ENCODE data around the gene CLCA1. TPM values are rescaled to one million over a fixed set of nuclear protein-coding genes. Genes with fewer than 3 reads are reported as not detected.

Gene CLCA1
- total RNA-seq, 1 experiment from 2014 or later: not detected

DNA sequence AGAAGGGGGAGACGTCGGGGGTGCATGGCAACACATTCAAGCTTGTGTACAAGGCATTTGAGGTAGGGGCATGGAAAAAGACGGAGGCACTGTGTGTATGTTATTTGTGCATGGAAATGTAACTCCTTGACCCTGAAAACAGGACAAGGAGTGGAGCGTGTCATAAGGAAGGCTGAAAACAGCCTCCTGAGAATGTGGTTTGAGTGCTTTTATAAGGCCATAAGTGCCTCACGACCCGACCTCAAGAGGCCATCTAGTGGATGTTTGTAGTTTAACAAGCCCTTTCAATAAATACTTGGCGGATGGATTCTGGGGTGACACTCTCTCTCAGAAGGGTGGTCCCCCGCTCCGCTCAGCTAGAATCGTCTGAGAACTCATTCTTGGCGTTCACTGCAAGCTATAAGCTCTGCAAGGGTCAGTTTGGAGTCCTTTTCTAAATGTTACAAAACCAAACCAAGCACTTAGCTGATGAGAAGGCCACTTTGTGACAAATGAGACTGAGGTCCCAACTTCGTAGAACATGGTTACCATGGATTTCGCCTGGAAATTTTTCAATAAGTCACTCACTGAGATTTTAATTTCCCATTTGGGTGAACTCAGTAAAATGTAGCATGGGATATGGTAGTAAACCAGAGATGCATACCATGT, 39.3 kb downstream of the CLCA1 start:
- Histone ChIP-seq H2AFZ (ENCODE audit: low read length) (peak overlapping the region; percentile 78), H3K9me2 (replicated peaks; ENCODE audit: low read length) (no peaks in the 10 kb centered on the region), H3F3A (ENCODE audit: low read length, unreplicated experiment) (no peaks in the 10 kb centered on the region), H3K4me1 (ENCODE audit: insufficient read depth, low read length) (peaks cover 16% of the 10 kb centered on the region), H3K9me3 (ENCODE audit: low read length) (no peaks in the 10 kb centered on the region), H3K9ac (ENCODE audit: low read length) (no peak overlapping the region), H4K20me1 (ENCODE audit: low read length) (no peaks in the 10 kb centered on the region), H3K36me3 (ENCODE audit: low read depth, low read length) (no peaks in the 10 kb centered on the region), H3K4me2 (ENCODE audit: low read length) (peak overlapping the region; percentile 72), H3K27me3 (ENCODE audit: low read length) (no peaks in the 10 kb centered on the region), H3K4me3 (ENCODE audit: low read length) (peak overlapping the region; percentile 33; the same call in 1 of the 2 replicates), H3K27ac (ENCODE audit: low read length) (no peak overlapping the region), H3K79me2 (ENCODE audit: low read length) (no peaks in the 10 kb centered on the region)
- peak; percentile 50 for DNase-seq
- BruUV-seq (replicated peaks): no TSS peak
- ChIA-PET POLR2A (ENCODE audit: unreplicated experiment) (no interaction called here), CTCF (no interaction called here)
- intact Hi-C loops (cut with micrococcal nuclease): loop anchor here (1.0 to 10.0 kb wide), 2 partner anchors 128 to 177 kb away; no protein-coding TSS in a partner anchor
- TF ChIP-seq, protein P1, sequence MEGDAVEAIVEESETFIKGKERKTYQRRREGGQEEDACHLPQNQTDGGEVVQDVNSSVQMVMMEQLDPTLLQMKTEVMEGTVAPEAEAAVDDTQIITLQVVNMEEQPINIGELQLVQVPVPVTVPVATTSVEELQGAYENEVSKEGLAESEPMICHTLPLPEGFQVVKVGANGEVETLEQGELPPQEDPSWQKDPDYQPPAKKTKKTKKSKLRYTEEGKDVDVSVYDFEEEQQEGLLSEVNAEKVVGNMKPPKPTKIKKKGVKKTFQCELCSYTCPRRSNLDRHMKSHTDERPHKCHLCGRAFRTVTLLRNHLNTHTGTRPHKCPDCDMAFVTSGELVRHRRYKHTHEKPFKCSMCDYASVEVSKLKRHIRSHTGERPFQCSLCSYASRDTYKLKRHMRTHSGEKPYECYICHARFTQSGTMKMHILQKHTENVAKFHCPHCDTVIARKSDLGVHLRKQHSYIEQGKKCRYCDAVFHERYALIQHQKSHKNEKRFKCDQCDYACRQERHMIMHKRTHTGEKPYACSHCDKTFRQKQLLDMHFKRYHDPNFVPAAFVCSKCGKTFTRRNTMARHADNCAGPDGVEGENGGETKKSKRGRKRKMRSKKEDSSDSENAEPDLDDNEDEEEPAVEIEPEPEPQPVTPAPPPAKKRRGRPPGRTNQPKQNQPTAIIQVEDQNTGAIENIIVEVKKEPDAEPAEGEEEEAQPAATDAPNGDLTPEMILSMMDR (conservative IDR thresholded peaks at IDR 0.05; ENCODE audit: low read depth, low read length): peak; percentile 66
- TF ChIP-seq EZH2phosphoT487 (IDR thresholded peaks at IDR 0.05; ENCODE audit: borderline replicate concordance, low read length): no peak
- peak; percentile 56 for ATAC-seq

DNA sequence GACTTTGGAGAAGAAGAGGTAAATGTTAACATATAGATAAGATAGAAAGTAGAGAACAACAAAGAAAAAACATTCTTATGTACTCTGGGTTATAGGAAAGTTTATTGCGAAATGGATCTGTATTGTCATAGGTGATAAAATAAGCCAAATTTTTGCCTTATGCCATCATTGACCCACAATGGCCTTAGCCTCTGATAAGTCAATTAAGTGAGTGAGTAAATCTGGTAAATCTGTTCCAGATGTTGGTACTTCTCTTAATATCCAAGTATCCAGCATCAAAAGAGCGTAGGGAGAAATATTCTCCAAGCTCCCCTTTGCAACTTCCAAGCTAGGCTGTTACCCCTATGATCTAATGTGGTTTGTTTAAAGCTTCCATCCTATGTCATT, 39.8 kb downstream of the CLCA1 start:
- H3K4me1 ChIP-seq (ENCODE audit: insufficient read depth, low read length): peaks cover 16% of the 10 kb centered on the region
- H3K27ac ChIP-seq (ENCODE audit: low read length): no peak overlapping the region
- TF ChIP-seq EZH2 (IDR thresholded peaks at IDR 0.05; ENCODE audit: low read length, unreplicated experiment): no peak
- TF ChIP-seq, protein P1 (conservative IDR thresholded peaks at IDR 0.05; ENCODE audit: low read depth, low read length): no peak
- no peak for TF ChIP-seq EZH2phosphoT487 (IDR thresholded peaks at IDR 0.05; ENCODE audit: borderline replicate concordance, low read length)
- no peaks in the 10 kb centered on the region for H3K27me3 ChIP-seq (ENCODE audit: low read length)
- intact Hi-C loops (cut with micrococcal nuclease): loop anchor here (1.0 to 10.0 kb wide), 2 partner anchors 128 to 176 kb away; no protein-coding TSS in a partner anchor
- no peaks in the 10 kb centered on the region for H3K36me3 ChIP-seq (ENCODE audit: low read depth, low read length)
- no peaks in the 10 kb centered on the region for H4K20me1 ChIP-seq (ENCODE audit: low read length)
- H3K4me3 ChIP-seq (ENCODE audit: low read length): no peak overlapping the region
- no TSS peak for BruUV-seq (replicated peaks)
- no peaks in the 10 kb centered on the region for H3K79me2 ChIP-seq (ENCODE audit: low read length)
- no peaks in the 10 kb centered on the region for H3F3A ChIP-seq (ENCODE audit: low read length, unreplicated experiment)
- H3K4me2 ChIP-seq (ENCODE audit: low read length): peak overlapping the region; percentile 72
- no peaks in the 10 kb centered on the region for H3K9me2 ChIP-seq (replicated peaks; ENCODE audit: low read length)
- ChIA-PET POLR2A (ENCODE audit: unreplicated experiment) (no interaction called here), CTCF (no interaction called here)
- ATAC-seq (no peak), DNase-seq (no peak)
- no peaks in the 10 kb centered on the region for H3K9me3 ChIP-seq (ENCODE audit: low read length)
- H2AFZ ChIP-seq (ENCODE audit: low read length): peak overlapping the region; percentile 78
- H3K9ac ChIP-seq (ENCODE audit: low read length): no peak overlapping the region

DNA sequence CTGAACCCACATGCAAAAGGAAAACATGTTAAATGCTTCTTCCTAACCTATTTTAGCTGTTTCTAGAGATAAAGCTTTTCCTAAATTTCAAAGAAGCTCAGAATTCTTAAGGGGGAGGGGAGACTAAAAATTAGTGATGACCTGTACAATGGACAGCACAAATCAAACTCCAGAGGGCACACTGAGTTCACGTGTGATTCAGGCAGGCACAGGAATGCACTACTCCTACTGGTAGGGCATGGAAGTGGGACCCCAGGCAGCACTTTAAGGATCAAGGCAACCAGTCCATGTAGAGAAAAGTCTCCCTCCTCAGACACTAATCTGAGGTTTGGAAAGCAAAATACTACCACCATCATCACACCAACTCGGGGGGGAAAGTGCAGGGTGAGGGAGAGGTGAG, 46.9 kb downstream of the CLCA1 start:
- ChIA-PET POLR2A (ENCODE audit: unreplicated experiment) (no interaction called here), CTCF (interaction anchor here (0.6 kb wide), 1 partner anchor 126 kb away, joined by 3 read pairs; no protein-coding TSS in a partner anchor)
- Histone ChIP-seq H3K9me3 (ENCODE audit: low read length) (no peaks in the 10 kb centered on the region), H3K4me1 (ENCODE audit: insufficient read depth, low read length) (peaks cover 13% of the 10 kb centered on the region), H3K36me3 (ENCODE audit: low read depth, low read length) (no peaks in the 10 kb centered on the region), H3K27ac (ENCODE audit: low read length) (no peak overlapping the region), H2AFZ (ENCODE audit: low read length) (no peak overlapping the region), H3F3A (ENCODE audit: low read length, unreplicated experiment) (no peaks in the 10 kb centered on the region), H4K20me1 (ENCODE audit: low read length) (no peaks in the 10 kb centered on the region), H3K9me2 (replicated peaks; ENCODE audit: low read length) (no peaks in the 10 kb centered on the region), H3K79me2 (ENCODE audit: low read length) (no peaks in the 10 kb centered on the region), H3K4me3 (ENCODE audit: low read length) (no peak overlapping the region), H3K4me2 (ENCODE audit: low read length) (no peak overlapping the region), H3K9ac (ENCODE audit: low read length) (no peak overlapping the region), H3K27me3 (ENCODE audit: low read length) (0 out of 2 replicates have a peak, but pooled peaks cover 4% of the 10 kb centered on the region)
- DNase-seq (peak; percentile 62), ATAC-seq (peak; percentile 95)
- TF ChIP-seq EZH2 (IDR thresholded peaks at IDR 0.05; ENCODE audit: low read length, unreplicated experiment) (no peak), EZH2phosphoT487 (IDR thresholded peaks at IDR 0.05; ENCODE audit: borderline replicate concordance, low read length) (no peak)
- TF ChIP-seq, protein P1 (conservative IDR thresholded peaks at IDR 0.05; ENCODE audit: low read depth, low read length): peak; percentile 72
- intact Hi-C loops (cut with micrococcal nuclease): no loop called here
- no TSS peak for BruUV-seq (replicated peaks)
